Uterus (tissue), 4 donors: ENCODE measurements around the gene RPS15. TPM values are rescaled to one million over a fixed set of nuclear protein-coding genes. Genes with fewer than 3 reads are reported as not detected.

Experiments
- DNase-seq, 2 donors: peaks; one replicate each; pipeline ENCODE4 v3.0.0-alpha.2; 2019 to 2020
- H3K27ac ChIP-seq, 2 donors: fragments of 200-600 bp; sonication (generic); 1 replicate in 1 of 2; 2 replicates in 1 of 2; pipeline ENCODE4 v1.5.1; 2016 to 2018
- H3K27me3 ChIP-seq, 2 donors: fragments of 200-600 bp; sonication (generic); one replicate each; pipeline ENCODE4 v1.5.1; 2018 to 2019; ENCODE audit warnings: control low read depth in 1 of 2
- H3K36me3 ChIP-seq, 2 donors: fragments of 200-600 bp; sonication (generic); one replicate each; pipeline ENCODE4 v1.5.1; 2019; ENCODE audit warnings: control low read depth in 1 of 2
- H3K4me1 ChIP-seq, 2 donors: fragments of 200-600 bp; sonication (generic); one replicate each; pipeline ENCODE4 v1.5.1; 2018 to 2019; ENCODE audit warnings: control low read depth in 1 of 2
- H3K4me3 ChIP-seq, 2 donors: fragments of 200-600 bp; sonication (generic); 1 replicate in 1 of 2; 2 replicates in 1 of 2; pipeline ENCODE4 v1.5.1; 2018 to 2019; ENCODE audit warnings: mild to moderate bottlenecking in 1 of 2
- H3K9me3 ChIP-seq, 2 donors: fragments of 200-600 bp; sonication (generic); one replicate each; pipeline ENCODE4 v1.5.1; 2019; ENCODE audit warnings: control low read depth in 1 of 2
- CTCF ChIP-seq, 4 experiments: fragments of 200-600 bp in 2 of 4; fragments of 450-650 bp in 2 of 4; sonication (generic) in 2 of 4; IDR thresholded peaks; one replicate each; pipeline ENCODE4 v1.5.1; 2016 to 2019; ENCODE audit warnings: antibody characterized with exemption in 4 of 4, mild to moderate bottlenecking in 2 of 4, moderate library complexity in 1 of 4
- POLR2A ChIP-seq, 2 donors: fragments of 450-650 bp; IDR thresholded peaks; one replicate each; pipeline ENCODE4 v1.6.1; 2016; ENCODE audit warnings: antibody characterized with exemption in 2 of 2, mild to moderate bottlenecking in 1 of 2, moderate library complexity in 1 of 2
- intact Hi-C: fragments of 100-400 bp; cut with DNase I; formaldehyde crosslinking; loops from one replicate; pipeline ENCODE4 v1.15.1; 2023; ENCODE audit warnings: low total_unique reads
- total RNA-seq, 4 donors: library from RNA; depleted of rRNA in 3 of 4; stranded (reverse); fragments of >200 nt in 3 of 4; gene quantifications; one replicate each; pipeline versions ENCODE4 v1.1.0 to v1.2.4, GENCODE V29; 2014 to 2023
- donor health status: DM: yes; HTN: yes; CAD: no.

The RPS15 gene
- total RNA-seq, 4 donors from 2014 or later: 648 to 5,728 (median 1,854) TPM

GRCh38 chr19:1468821-1469254 lies 30.6 kb downstream of the RPS15 start:
- intact Hi-C loops: no loop called here

GRCh38 chr19:1469255-1470054 lies 31.3 kb downstream of the RPS15 start:
- H3K4me3 ChIP-seq: peak overlapping the region in 1 of 2 donors; percentile 35
- H3K27me3 ChIP-seq: peaks cover 32 to 44% of the 10 kb centered on the region in 2 donors
- no peak overlapping the region for H3K27ac ChIP-seq

More at GRCh38 chr19:1468821-1469254, 30.6 kb downstream of the RPS15 start:
- no peak for TF ChIP-seq CTCF (IDR thresholded peaks at IDR 0.05)
- no peak for TF ChIP-seq POLR2A (IDR thresholded peaks at IDR 0.05)
- H3K36me3 ChIP-seq: no peaks in the 10 kb centered on the region
- H3K27ac ChIP-seq: no peak overlapping the region
- H3K27me3 ChIP-seq: peaks cover 32 to 44% of the 10 kb centered on the region in 2 donors
- DNase-seq: no peak
- no peaks in the 10 kb centered on the region for H3K9me3 ChIP-seq
- peaks cover 12 to 53% of the 10 kb centered on the region in 2 donors for H3K4me1 ChIP-seq
- H3K4me3 ChIP-seq: no peak overlapping the region

GRCh38 chr19:1470055-1470304 lies 31.8 kb downstream of the RPS15 start:
- Histone ChIP-seq H3K4me1 (peaks cover 12 to 53% of the 10 kb centered on the region in 2 donors), H3K36me3 (no peaks in the 10 kb centered on the region), H3K27ac (no peak overlapping the region), H3K27me3 (peaks cover 32 to 44% of the 10 kb centered on the region in 2 donors), H3K4me3 (peak overlapping the region; percentile 8 to 35), H3K9me3 (no peaks in the 10 kb centered on the region)
- no peak for TF ChIP-seq CTCF (IDR thresholded peaks at IDR 0.05)
- TF ChIP-seq POLR2A (IDR thresholded peaks at IDR 0.05): no peak
- intact Hi-C loops: no loop called here
- no peak for DNase-seq

More at GRCh38 chr19:1469255-1470054, 31.3 kb downstream of the RPS15 start:
- intact Hi-C loops: no loop called here
- Histone ChIP-seq H3K9me3 (no peaks in the 10 kb centered on the region), H3K36me3 (no peaks in the 10 kb centered on the region), H3K4me1 (peaks cover 12 to 53% of the 10 kb centered on the region in 2 donors)
- no peak for DNase-seq
- no peak for TF ChIP-seq POLR2A (IDR thresholded peaks at IDR 0.05)
- TF ChIP-seq CTCF (IDR thresholded peaks at IDR 0.05): no peak

GRCh38 chr19:1470305-1471009 lies 32.3 kb downstream of the RPS15 start:
- Histone ChIP-seq H3K27me3 (peaks cover 32 to 44% of the 10 kb centered on the region in 2 donors), H3K36me3 (no peaks in the 10 kb centered on the region), H3K4me3 (peak overlapping the region; percentile 8 to 35), H3K4me1 (peaks cover 12 to 53% of the 10 kb centered on the region in 2 donors), H3K27ac (no peak overlapping the region), H3K9me3 (no peaks in the 10 kb centered on the region)
- no peak for DNase-seq
- intact Hi-C loops: no loop called here
- TF ChIP-seq CTCF (IDR thresholded peaks at IDR 0.05) (no peak), POLR2A (IDR thresholded peaks at IDR 0.05) (no peak)

- H3K4me1 ChIP-seq: peaks cover 12 to 47% of the 10 kb centered on the region in 2 donors
- TF ChIP-seq POLR2A (IDR thresholded peaks at IDR 0.05): no peak
- TF ChIP-seq CTCF (IDR thresholded peaks at IDR 0.05): no peak
Measured at GRCh38 chr19:1471010-1471514, 32.9 kb downstream of the RPS15 start.

More at GRCh38 chr19:1471010-1471514, 32.9 kb downstream of the RPS15 start:
- H3K27ac ChIP-seq: no peak overlapping the region
- H3K36me3 ChIP-seq: no peaks in the 10 kb centered on the region
- intact Hi-C loops: no loop called here
- peak overlapping the region in 1 of 2 donors; percentile 35 for H3K4me3 ChIP-seq
- H3K9me3 ChIP-seq: no peaks in the 10 kb centered on the region
- H3K27me3 ChIP-seq: peaks cover 32 to 44% of the 10 kb centered on the region in 2 donors
- no peak for DNase-seq
